WTC11 (cell line): Measurements from ENCODE around the gene SYT7.

Experiments
- ATF3 ChIP-seq: sonication (generic); formaldehyde crosslinking; conservative IDR thresholded peaks from 2 replicates; pipeline ENCODE4 v1.8.1; 2022; ENCODE audit warnings: mild to moderate bottlenecking, missing genetic modification reagents
- CREM ChIP-seq: sonication (generic); formaldehyde crosslinking; IDR thresholded peaks from 2 replicates; pipeline ENCODE4 v1.8.1; 2022; ENCODE audit warnings: mild to moderate bottlenecking, missing genetic modification reagents, moderate library complexity
- CTCF ChIP-seq: fragments of 200-600 bp; IDR thresholded peaks from 2 replicates; pipeline ENCODE4 v1.8.0; 2022; ENCODE audit warnings: antibody characterized with exemption
- JUN ChIP-seq: sonication (generic); formaldehyde crosslinking; IDR thresholded peaks from 2 replicates; pipeline ENCODE4 v1.8.0; 2023; ENCODE audit warnings: mild to moderate bottlenecking, missing genetic modification reagents
- NFE2L1 ChIP-seq: sonication (generic); formaldehyde crosslinking; IDR thresholded peaks from 2 replicates; pipeline ENCODE4 v1.8.1; 2023; ENCODE audit warnings: missing genetic modification reagents
- RORB ChIP-seq: fragments of 250-450 bp; sonication (Bioruptor Pico); IDR thresholded peaks from 2 replicates; pipeline ENCODE4 v1.9.0; 2021; ENCODE audit warnings: mild to moderate bottlenecking
- TP53 ChIP-seq: sonication (generic); formaldehyde crosslinking; IDR thresholded peaks from 2 replicates; pipeline ENCODE4 v1.8.1; 2023; ENCODE audit warnings: mild to moderate bottlenecking, missing genetic modification reagents
- ZBTB21 ChIP-seq: sonication (generic); formaldehyde crosslinking; IDR thresholded peaks from 2 replicates; pipeline ENCODE4 v1.8.1; 2023; ENCODE audit warnings: mild to moderate bottlenecking, missing genetic modification reagents, borderline replicate concordance
- ZNF512 ChIP-seq: sonication (generic); formaldehyde crosslinking; IDR thresholded peaks from 2 replicates; pipeline ENCODE4 v1.8.1; 2022; ENCODE audit warnings: missing genetic modification reagents, borderline replicate concordance
- TF ChIP-seq, protein P1 (sequence below): sonication (generic); formaldehyde crosslinking; IDR thresholded peaks from 2 replicates; pipeline ENCODE4 v1.8.0; 2022; ENCODE audit warnings: mild to moderate bottlenecking, missing genetic modification reagents
- TF ChIP-seq, protein P2 (sequence below): sonication (generic); formaldehyde crosslinking; IDR thresholded peaks from 2 replicates; pipeline ENCODE4 v1.8.1; 2023; ENCODE audit warnings: mild to moderate bottlenecking, missing genetic modification reagents, moderate library complexity
- TF ChIP-seq, protein P3 (sequence below): sonication (generic); formaldehyde crosslinking; IDR thresholded peaks from 2 replicates; pipeline ENCODE4 v1.8.0; 2023; ENCODE audit warnings: missing genetic modification reagents

DNA sequence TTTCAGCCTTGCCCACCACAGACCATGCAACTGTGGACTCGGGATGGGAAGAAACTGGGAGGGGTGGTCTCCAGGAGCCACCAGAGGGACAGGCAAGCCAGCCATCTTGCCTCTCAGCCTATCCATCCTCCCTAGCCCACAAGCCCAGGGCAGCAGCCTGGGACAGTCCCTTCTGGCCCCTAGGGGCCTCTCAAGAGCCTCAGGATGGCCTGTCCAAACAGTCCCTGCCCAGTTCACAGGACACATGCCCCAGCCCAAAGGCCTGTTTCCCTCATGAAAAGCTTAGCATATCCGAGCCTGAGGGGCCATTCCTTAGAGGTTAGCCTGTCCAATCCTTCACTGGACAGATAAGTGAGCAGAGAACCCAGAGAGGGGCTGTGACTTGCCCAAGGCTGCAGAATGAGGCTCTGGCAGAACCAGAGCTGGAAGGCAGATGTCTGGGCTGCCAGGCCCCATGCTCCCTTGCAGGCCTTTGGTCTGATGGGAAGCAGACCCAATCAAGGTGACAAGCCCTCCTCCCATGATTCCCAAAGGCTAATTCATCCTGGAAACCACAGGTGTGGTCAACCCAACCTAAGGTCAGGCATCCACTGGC is 44.1 kb downstream of the SYT7 start:
- TF ChIP-seq CTCF: no peak
- TF ChIP-seq ATF3 (CRISPR knock-in tag): no peak
- TF ChIP-seq, protein P1, sequence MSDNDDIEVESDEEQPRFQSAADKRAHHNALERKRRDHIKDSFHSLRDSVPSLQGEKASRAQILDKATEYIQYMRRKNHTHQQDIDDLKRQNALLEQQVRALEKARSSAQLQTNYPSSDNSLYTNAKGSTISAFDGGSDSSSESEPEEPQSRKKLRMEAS (CRISPR knock-in tag): no peak
- no peak for TF ChIP-seq ZBTB21 (CRISPR knock-in tag)
- TF ChIP-seq, protein P2, sequence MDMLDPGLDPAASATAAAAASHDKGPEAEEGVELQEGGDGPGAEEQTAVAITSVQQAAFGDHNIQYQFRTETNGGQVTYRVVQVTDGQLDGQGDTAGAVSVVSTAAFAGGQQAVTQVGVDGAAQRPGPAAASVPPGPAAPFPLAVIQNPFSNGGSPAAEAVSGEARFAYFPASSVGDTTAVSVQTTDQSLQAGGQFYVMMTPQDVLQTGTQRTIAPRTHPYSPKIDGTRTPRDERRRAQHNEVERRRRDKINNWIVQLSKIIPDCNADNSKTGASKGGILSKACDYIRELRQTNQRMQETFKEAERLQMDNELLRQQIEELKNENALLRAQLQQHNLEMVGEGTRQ (CRISPR knock-in tag): no peak
- no peak for TF ChIP-seq ZNF512
- TF ChIP-seq TP53 (CRISPR knock-in tag): no peak
- no peak for TF ChIP-seq RORB (CRISPR knock-in tag)
- no peak for TF ChIP-seq CREM (CRISPR knock-in tag)
- no peak for TF ChIP-seq NFE2L1 (CRISPR knock-in tag)
- TF ChIP-seq, protein P3, sequence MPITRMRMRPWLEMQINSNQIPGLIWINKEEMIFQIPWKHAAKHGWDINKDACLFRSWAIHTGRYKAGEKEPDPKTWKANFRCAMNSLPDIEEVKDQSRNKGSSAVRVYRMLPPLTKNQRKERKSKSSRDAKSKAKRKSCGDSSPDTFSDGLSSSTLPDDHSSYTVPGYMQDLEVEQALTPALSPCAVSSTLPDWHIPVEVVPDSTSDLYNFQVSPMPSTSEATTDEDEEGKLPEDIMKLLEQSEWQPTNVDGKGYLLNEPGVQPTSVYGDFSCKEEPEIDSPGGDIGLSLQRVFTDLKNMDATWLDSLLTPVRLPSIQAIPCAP (CRISPR knock-in tag): no peak
- TF ChIP-seq JUN (CRISPR knock-in tag): no peak
